H9 (cell line): ENCODE data around the gene CES2. TPM values are rescaled to one million over a fixed set of nuclear protein-coding genes. Genes with fewer than 3 reads are reported as not detected.
A peak's percentile ranks its signal among the peaks of the same experiment; 100 is the strongest.

Experiments
- DNase-seq: peaks from one replicate; pipeline ENCODE4 v3.0.0-alpha.2; 2017
- H2AFZ ChIP-seq: one replicate; pipeline ENCODE4 v1.6.1; 2013; ENCODE audit warnings: mild to moderate bottlenecking, low read length, control low read depth, moderate library complexity
- H2AK5ac ChIP-seq: 2 replicates; pipeline ENCODE4 v1.6.1; 2013; ENCODE audit warnings: low read length, control low read depth, mixed read lengths; ENCODE audit not compliant: insufficient read length
- H2BK120ac ChIP-seq: one replicate; pipeline ENCODE4 v1.6.1; 2013; ENCODE audit warnings: low read depth, mild to moderate bottlenecking, low read length, control low read depth, inconsistent platforms; ENCODE audit not compliant: poor library complexity, severe bottlenecking
- H2BK12ac ChIP-seq: 2 replicates; pipeline ENCODE4 v1.6.1; 2013; ENCODE audit warnings: low read length, control low read depth, mixed read lengths, low read depth; ENCODE audit not compliant: insufficient read length
- H2BK15ac ChIP-seq: 2 replicates; pipeline ENCODE4 v1.6.1; 2013; ENCODE audit warnings: low read depth, low read length, control low read depth
- H2BK20ac ChIP-seq: one replicate; pipeline ENCODE4 v1.6.1; 2013; ENCODE audit warnings: low read depth, mild to moderate bottlenecking, low read length, control low read depth, inconsistent platforms; ENCODE audit not compliant: poor library complexity, severe bottlenecking
- H2BK5ac ChIP-seq: 2 replicates; pipeline ENCODE4 v1.6.1; 2013; ENCODE audit warnings: low read length, control low read depth, mixed read lengths; ENCODE audit not compliant: insufficient read length
- H3K14ac ChIP-seq: 2 replicates; pipeline ENCODE4 v1.6.1; 2013; ENCODE audit warnings: low read length, control low read depth; ENCODE audit not compliant: insufficient read depth
- H3K18ac ChIP-seq: 2 replicates; pipeline ENCODE4 v1.6.1; 2013; ENCODE audit warnings: low read depth, mild to moderate bottlenecking, mixed read lengths, low read length, control low read depth; ENCODE audit not compliant: insufficient read length
- H3K23ac ChIP-seq: 2 replicates; pipeline ENCODE4 v1.6.1; 2013; ENCODE audit warnings: low read length, control low read depth, mixed read lengths, low read depth; ENCODE audit not compliant: insufficient read length
- H3K23me2 ChIP-seq: 2 replicates; pipeline ENCODE4 v1.6.1; 2013; ENCODE audit warnings: low read depth, mild to moderate bottlenecking, mixed read lengths, low read length, control low read depth; ENCODE audit not compliant: insufficient read length, poor library complexity, severe bottlenecking
- H3K27ac ChIP-seq: 2 replicates; pipeline ENCODE4 v1.5.1; 2013; ENCODE audit warnings: low read length, control low read depth, mixed read lengths, low read depth; ENCODE audit not compliant: insufficient read length
- H3K27me3 ChIP-seq: 2 replicates; pipeline ENCODE4 v1.6.1; 2013; ENCODE audit warnings: low read length, control low read depth, inconsistent platforms; ENCODE audit not compliant: insufficient read depth
- H3K4ac ChIP-seq: 2 replicates; pipeline ENCODE4 v1.6.1; 2013; ENCODE audit warnings: low read depth, mild to moderate bottlenecking, control low read depth, inconsistent platforms, low read length, moderate library complexity
- H3K4me1 ChIP-seq: 2 replicates; pipeline ENCODE4 v1.6.1; 2013; ENCODE audit warnings: low read length, control low read depth, inconsistent platforms; ENCODE audit not compliant: insufficient read depth
- H3K4me2 ChIP-seq: 2 replicates; pipeline ENCODE4 v1.6.1; 2013; ENCODE audit warnings: low read length, control low read depth, mixed read lengths; ENCODE audit not compliant: insufficient read length, insufficient read depth
- H3K56ac ChIP-seq: 2 replicates; pipeline ENCODE4 v1.6.1; 2013; ENCODE audit warnings: low read depth, mild to moderate bottlenecking, mixed read lengths, low read length, control low read depth; ENCODE audit not compliant: insufficient read length
- H3K79me1 ChIP-seq: 2 replicates; pipeline ENCODE4 v1.6.1; 2013; ENCODE audit warnings: low read depth, mild to moderate bottlenecking, moderate library complexity, low read length, control low read depth, inconsistent platforms; ENCODE audit not compliant: insufficient read depth, poor library complexity, severe bottlenecking
- H3K79me2 ChIP-seq: 2 replicates; pipeline ENCODE4 v1.6.1; 2013; ENCODE audit warnings: low read length, control low read depth, inconsistent platforms; ENCODE audit not compliant: insufficient read depth
- H3K9ac ChIP-seq: 2 replicates; pipeline ENCODE4 v1.6.1; 2013; ENCODE audit warnings: low read length, control low read depth, mixed read lengths; ENCODE audit not compliant: insufficient read length; ENCODE audit errors: extremely low read depth
- H3K9me3 ChIP-seq: one replicate; pipeline ENCODE4 v1.6.1; 2013; ENCODE audit warnings: low read depth, low read length, inconsistent platforms; ENCODE audit not compliant: control insufficient read depth
- H3T11ph ChIP-seq: one replicate; pipeline ENCODE4 v1.6.1; 2013; ENCODE audit warnings: mild to moderate bottlenecking, low read length, control low read depth, inconsistent platforms
- H4K20me1 ChIP-seq: one replicate; pipeline ENCODE4 v1.6.1; 2013; ENCODE audit not compliant: control insufficient read depth, insufficient read length, insufficient read depth
- H4K5ac ChIP-seq: 2 replicates; pipeline ENCODE4 v1.6.1; 2013; ENCODE audit warnings: low read depth, mild to moderate bottlenecking, mixed read lengths, low read length, control low read depth; ENCODE audit not compliant: insufficient read length
- H4K8ac ChIP-seq: replicated peaks from 2 replicates; pipeline ENCODE4 v1.6.1; 2013; ENCODE audit warnings: low read length, control low read depth, mixed read lengths, low read depth; ENCODE audit not compliant: insufficient read length
- H4K91ac ChIP-seq: 2 replicates; pipeline ENCODE4 v1.6.1; 2013; ENCODE audit warnings: low read depth, mild to moderate bottlenecking, moderate library complexity, mixed read lengths, low read length, control low read depth; ENCODE audit not compliant: insufficient read length
- H3K27ac Mint-ChIP-seq, 3 experiments: 2 replicates in 2 of 3; 3 replicates in 1 of 3; pipeline ENCODE4 v1.8.0; 2020 to 2021; ENCODE audit warnings: mixed read lengths in 3 of 3, mild to moderate bottlenecking in 1 of 3, moderate library complexity in 1 of 3
- H3K27me3 Mint-ChIP-seq: 2 replicates; pipeline ENCODE4 v1.8.0; 2021; ENCODE audit warnings: low read depth, mild to moderate bottlenecking, moderate library complexity, mixed read lengths
- H3K36me3 Mint-ChIP-seq, 3 experiments: 2 replicates in 2 of 3; 3 replicates in 1 of 3; pipeline ENCODE4 v1.8.0; 2020 to 2021; ENCODE audit warnings: low read depth in 3 of 3, mixed read lengths in 3 of 3; ENCODE audit not compliant: insufficient read depth in 1 of 3
- H3K4me1 Mint-ChIP-seq, 2 experiments: 2 replicates each; pipeline ENCODE4 v1.8.0; 2020; ENCODE audit warnings: mixed read lengths in 2 of 2
- H3K4me3 Mint-ChIP-seq, 2 experiments: 2 replicates in 1 of 2; 3 replicates in 1 of 2; pipeline ENCODE4 v1.8.0; 2020 to 2021; ENCODE audit warnings: mild to moderate bottlenecking in 2 of 2, mixed read lengths in 2 of 2, moderate library complexity in 1 of 2
- H3K9me3 Mint-ChIP-seq, 2 experiments: 2 replicates in 1 of 2; 3 replicates in 1 of 2; pipeline ENCODE4 v1.8.0; 2020; ENCODE audit warnings: mild to moderate bottlenecking in 2 of 2, mixed read lengths in 2 of 2, moderate library complexity in 1 of 2
- WGBS: extraction: QIAGEN DNeasy Blood & Tissue Kit; methylation state at CpG from one replicate; pipeline ENCODE4 v1.1.7; 2013; ENCODE audit warnings: missing lambda C conversion rate, low lambda C conversion rate, mixed read lengths; ENCODE audit not compliant: insufficient read length; ENCODE audit errors: extremely low coverage; 5-methylcytosine and 5-hydroxymethylcytosine counted together
- total RNA-seq: library from RNA; stranded (reverse); gene quantifications from 2 replicates; pipeline ENCODE4 v1.2.1, GENCODE V29; 2021
- TF ChIP-seq, protein P1 (sequence below): fragments of 200-600 bp; sonication (generic); conservative IDR thresholded peaks from 3 replicates; pipeline ENCODE4 v1.8.0; 2021; ENCODE audit warnings: antibody characterized with exemption, mild to moderate bottlenecking

CES2 gene
- total RNA-seq, 1 experiment from 2014 or later = 28.2 TPM

DNA sequence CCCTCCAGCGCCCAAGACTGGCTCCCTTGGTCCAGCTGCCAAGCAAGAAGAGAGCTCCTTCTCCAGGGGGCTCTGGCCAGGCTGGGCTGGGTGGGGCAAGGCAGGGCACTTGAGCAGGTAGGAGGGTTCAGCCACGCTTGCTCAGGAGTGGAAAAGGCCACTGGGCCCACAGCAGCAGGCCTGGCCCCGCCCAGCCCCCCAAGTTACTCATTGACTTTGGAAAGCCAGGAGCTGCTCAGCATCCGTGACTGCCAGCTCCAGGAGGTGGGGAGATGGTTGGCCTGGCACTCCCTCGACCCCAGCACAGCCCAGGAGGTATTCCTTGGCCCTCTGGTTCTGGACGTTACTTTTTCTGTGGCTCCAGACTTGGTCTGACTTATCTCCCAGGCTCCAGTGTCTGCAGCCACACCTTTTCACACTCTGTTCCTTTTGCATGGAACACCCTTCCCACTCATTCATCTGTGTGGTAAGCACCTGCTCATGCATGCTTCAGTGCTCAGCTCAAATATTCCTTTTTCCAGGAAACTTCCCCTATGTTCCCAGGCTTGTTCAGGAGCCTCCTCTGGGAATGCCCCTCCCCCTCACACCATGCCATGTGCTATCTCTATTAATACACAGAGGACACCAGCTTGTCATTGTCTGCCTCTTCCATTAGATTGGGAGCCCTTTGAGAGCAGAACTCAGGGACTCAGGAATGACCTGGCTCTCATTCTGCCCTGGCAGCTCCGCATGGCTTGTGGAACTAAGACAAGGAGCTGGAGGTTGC lies 16.3 kb upstream of the CES2 start, which contains the start of gene CDH16:
CDH16 (minus strand) TSS at position 83 of the 766 bp plus-strand sequence. CDS start 820 bp downstream, outside the sequence.
- Histone ChIP-seq H2BK20ac (no peak within 1 kb of the TSS), H4K91ac (no peak within 1 kb of the TSS), H3K4ac (no peak within 1 kb of the TSS), H2BK120ac (no peak within 1 kb of the TSS), H2BK15ac (no peak within 1 kb of the TSS), H4K8ac (no peak within 1 kb of the TSS), H3K79me2 (no peaks in the 10 kb centered on the region), H3K79me1 (no peaks in the 10 kb centered on the region), H2BK5ac (no peak within 1 kb of the TSS), H4K5ac (no peak within 1 kb of the TSS), H4K20me1 (no peaks in the 10 kb centered on the region), H3K56ac (no peak within 1 kb of the TSS), H3T11ph (no peak within 1 kb of the TSS), H3K18ac (no peak within 1 kb of the TSS), H3K9ac (no peak within 1 kb of the TSS), H2AK5ac (no peak within 1 kb of the TSS), H3K4me1 (no peaks in the 10 kb centered on the region), H3K23ac (no peak within 1 kb of the TSS), H3K27ac (no peak within 1 kb of the TSS), H3K27me3 (no peaks in the 10 kb centered on the region; the same call in 1 of the 2 replicates), H3K4me2 (no peak within 1 kb of the TSS), H2BK12ac (no peak within 1 kb of the TSS), H2AFZ (no peak within 1 kb of the TSS), H3K14ac (no peak within 1 kb of the TSS; the same call in 1 of the 2 replicates), H3K9me3 (no peaks in the 10 kb centered on the region), H3K23me2 (no peaks in the 10 kb centered on the region)
- Mint-ChIP-seq H3K36me3 (no peaks in the 10 kb centered on the region; a peak in 1 of 7 replicates), H3K27ac (peak within 1 kb of the TSS in 1 of 3 experiments; percentile 67; a peak in 1 of 7 replicates), H3K9me3 (no peaks in the 10 kb centered on the region), H3K27me3 (peaks cover 56% of the 10 kb centered on the region), H3K4me3 (no peak within 1 kb of the TSS), H3K4me1 (no peaks in the 10 kb centered on the region)
- TF ChIP-seq, protein P1, sequence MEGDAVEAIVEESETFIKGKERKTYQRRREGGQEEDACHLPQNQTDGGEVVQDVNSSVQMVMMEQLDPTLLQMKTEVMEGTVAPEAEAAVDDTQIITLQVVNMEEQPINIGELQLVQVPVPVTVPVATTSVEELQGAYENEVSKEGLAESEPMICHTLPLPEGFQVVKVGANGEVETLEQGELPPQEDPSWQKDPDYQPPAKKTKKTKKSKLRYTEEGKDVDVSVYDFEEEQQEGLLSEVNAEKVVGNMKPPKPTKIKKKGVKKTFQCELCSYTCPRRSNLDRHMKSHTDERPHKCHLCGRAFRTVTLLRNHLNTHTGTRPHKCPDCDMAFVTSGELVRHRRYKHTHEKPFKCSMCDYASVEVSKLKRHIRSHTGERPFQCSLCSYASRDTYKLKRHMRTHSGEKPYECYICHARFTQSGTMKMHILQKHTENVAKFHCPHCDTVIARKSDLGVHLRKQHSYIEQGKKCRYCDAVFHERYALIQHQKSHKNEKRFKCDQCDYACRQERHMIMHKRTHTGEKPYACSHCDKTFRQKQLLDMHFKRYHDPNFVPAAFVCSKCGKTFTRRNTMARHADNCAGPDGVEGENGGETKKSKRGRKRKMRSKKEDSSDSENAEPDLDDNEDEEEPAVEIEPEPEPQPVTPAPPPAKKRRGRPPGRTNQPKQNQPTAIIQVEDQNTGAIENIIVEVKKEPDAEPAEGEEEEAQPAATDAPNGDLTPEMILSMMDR = no peak
- WGBS = no CpG with 5 or more reads among the region's 7 CpGs
- no peak for DNase-seq
